H9 (cell line): ENCODE results near the gene PSTPIP1. TPM values are rescaled to one million over a fixed set of nuclear protein-coding genes. Genes with fewer than 3 reads are reported as not detected.
A peak's percentile ranks its signal among the peaks of the same experiment; 100 is the strongest.

Source experiments
- DNase-seq: peaks from one replicate; pipeline ENCODE4 v3.0.0-alpha.2; 2017
- H2AFZ ChIP-seq: one replicate; pipeline ENCODE4 v1.6.1; 2013; ENCODE audit warnings: mild to moderate bottlenecking, low read length, control low read depth, moderate library complexity
- H2AK5ac ChIP-seq: 2 replicates; pipeline ENCODE4 v1.6.1; 2013; ENCODE audit warnings: low read length, control low read depth, mixed read lengths; ENCODE audit not compliant: insufficient read length
- H2BK120ac ChIP-seq: one replicate; pipeline ENCODE4 v1.6.1; 2013; ENCODE audit warnings: low read depth, mild to moderate bottlenecking, low read length, control low read depth, inconsistent platforms; ENCODE audit not compliant: poor library complexity, severe bottlenecking
- H2BK12ac ChIP-seq: 2 replicates; pipeline ENCODE4 v1.6.1; 2013; ENCODE audit warnings: low read length, control low read depth, mixed read lengths, low read depth; ENCODE audit not compliant: insufficient read length
- H2BK15ac ChIP-seq: 2 replicates; pipeline ENCODE4 v1.6.1; 2013; ENCODE audit warnings: low read depth, low read length, control low read depth
- H2BK20ac ChIP-seq: one replicate; pipeline ENCODE4 v1.6.1; 2013; ENCODE audit warnings: low read depth, mild to moderate bottlenecking, low read length, control low read depth, inconsistent platforms; ENCODE audit not compliant: poor library complexity, severe bottlenecking
- H2BK5ac ChIP-seq: 2 replicates; pipeline ENCODE4 v1.6.1; 2013; ENCODE audit warnings: low read length, control low read depth, mixed read lengths; ENCODE audit not compliant: insufficient read length
- H3K14ac ChIP-seq: 2 replicates; pipeline ENCODE4 v1.6.1; 2013; ENCODE audit warnings: low read length, control low read depth; ENCODE audit not compliant: insufficient read depth
- H3K18ac ChIP-seq: 2 replicates; pipeline ENCODE4 v1.6.1; 2013; ENCODE audit warnings: low read depth, mild to moderate bottlenecking, mixed read lengths, low read length, control low read depth; ENCODE audit not compliant: insufficient read length
- H3K23ac ChIP-seq: 2 replicates; pipeline ENCODE4 v1.6.1; 2013; ENCODE audit warnings: low read length, control low read depth, mixed read lengths, low read depth; ENCODE audit not compliant: insufficient read length
- H3K23me2 ChIP-seq: 2 replicates; pipeline ENCODE4 v1.6.1; 2013; ENCODE audit warnings: low read depth, mild to moderate bottlenecking, mixed read lengths, low read length, control low read depth; ENCODE audit not compliant: insufficient read length, poor library complexity, severe bottlenecking
- H3K27ac ChIP-seq: 2 replicates; pipeline ENCODE4 v1.5.1; 2013; ENCODE audit warnings: low read length, control low read depth, mixed read lengths, low read depth; ENCODE audit not compliant: insufficient read length
- H3K27me3 ChIP-seq: 2 replicates; pipeline ENCODE4 v1.6.1; 2013; ENCODE audit warnings: low read length, control low read depth, inconsistent platforms; ENCODE audit not compliant: insufficient read depth
- H3K4ac ChIP-seq: 2 replicates; pipeline ENCODE4 v1.6.1; 2013; ENCODE audit warnings: low read depth, mild to moderate bottlenecking, control low read depth, inconsistent platforms, low read length, moderate library complexity
- H3K4me1 ChIP-seq: 2 replicates; pipeline ENCODE4 v1.6.1; 2013; ENCODE audit warnings: low read length, control low read depth, inconsistent platforms; ENCODE audit not compliant: insufficient read depth
- H3K4me2 ChIP-seq: 2 replicates; pipeline ENCODE4 v1.6.1; 2013; ENCODE audit warnings: low read length, control low read depth, mixed read lengths; ENCODE audit not compliant: insufficient read length, insufficient read depth
- H3K56ac ChIP-seq: 2 replicates; pipeline ENCODE4 v1.6.1; 2013; ENCODE audit warnings: low read depth, mild to moderate bottlenecking, mixed read lengths, low read length, control low read depth; ENCODE audit not compliant: insufficient read length
- H3K79me1 ChIP-seq: 2 replicates; pipeline ENCODE4 v1.6.1; 2013; ENCODE audit warnings: low read depth, mild to moderate bottlenecking, moderate library complexity, low read length, control low read depth, inconsistent platforms; ENCODE audit not compliant: insufficient read depth, poor library complexity, severe bottlenecking
- H3K79me2 ChIP-seq: 2 replicates; pipeline ENCODE4 v1.6.1; 2013; ENCODE audit warnings: low read length, control low read depth, inconsistent platforms; ENCODE audit not compliant: insufficient read depth
- H3K9ac ChIP-seq: 2 replicates; pipeline ENCODE4 v1.6.1; 2013; ENCODE audit warnings: low read length, control low read depth, mixed read lengths; ENCODE audit not compliant: insufficient read length; ENCODE audit errors: extremely low read depth
- H3K9me3 ChIP-seq: one replicate; pipeline ENCODE4 v1.6.1; 2013; ENCODE audit warnings: low read depth, low read length, inconsistent platforms; ENCODE audit not compliant: control insufficient read depth
- H3T11ph ChIP-seq: one replicate; pipeline ENCODE4 v1.6.1; 2013; ENCODE audit warnings: mild to moderate bottlenecking, low read length, control low read depth, inconsistent platforms
- H4K20me1 ChIP-seq: one replicate; pipeline ENCODE4 v1.6.1; 2013; ENCODE audit not compliant: control insufficient read depth, insufficient read length, insufficient read depth
- H4K5ac ChIP-seq: 2 replicates; pipeline ENCODE4 v1.6.1; 2013; ENCODE audit warnings: low read depth, mild to moderate bottlenecking, mixed read lengths, low read length, control low read depth; ENCODE audit not compliant: insufficient read length
- H4K8ac ChIP-seq: replicated peaks from 2 replicates; pipeline ENCODE4 v1.6.1; 2013; ENCODE audit warnings: low read length, control low read depth, mixed read lengths, low read depth; ENCODE audit not compliant: insufficient read length
- H4K91ac ChIP-seq: 2 replicates; pipeline ENCODE4 v1.6.1; 2013; ENCODE audit warnings: low read depth, mild to moderate bottlenecking, moderate library complexity, mixed read lengths, low read length, control low read depth; ENCODE audit not compliant: insufficient read length
- H3K27ac Mint-ChIP-seq, 3 experiments: 2 replicates in 2 of 3; 3 replicates in 1 of 3; pipeline ENCODE4 v1.8.0; 2020 to 2021; ENCODE audit warnings: mixed read lengths in 3 of 3, mild to moderate bottlenecking in 1 of 3, moderate library complexity in 1 of 3
- H3K27me3 Mint-ChIP-seq: 2 replicates; pipeline ENCODE4 v1.8.0; 2021; ENCODE audit warnings: low read depth, mild to moderate bottlenecking, moderate library complexity, mixed read lengths
- H3K36me3 Mint-ChIP-seq, 3 experiments: 2 replicates in 2 of 3; 3 replicates in 1 of 3; pipeline ENCODE4 v1.8.0; 2020 to 2021; ENCODE audit warnings: low read depth in 3 of 3, mixed read lengths in 3 of 3; ENCODE audit not compliant: insufficient read depth in 1 of 3
- H3K4me1 Mint-ChIP-seq, 2 experiments: 2 replicates each; pipeline ENCODE4 v1.8.0; 2020; ENCODE audit warnings: mixed read lengths in 2 of 2
- H3K4me3 Mint-ChIP-seq, 2 experiments: 2 replicates in 1 of 2; 3 replicates in 1 of 2; pipeline ENCODE4 v1.8.0; 2020 to 2021; ENCODE audit warnings: mild to moderate bottlenecking in 2 of 2, mixed read lengths in 2 of 2, moderate library complexity in 1 of 2
- H3K9me3 Mint-ChIP-seq, 2 experiments: 2 replicates in 1 of 2; 3 replicates in 1 of 2; pipeline ENCODE4 v1.8.0; 2020; ENCODE audit warnings: mild to moderate bottlenecking in 2 of 2, mixed read lengths in 2 of 2, moderate library complexity in 1 of 2
- WGBS: extraction: QIAGEN DNeasy Blood & Tissue Kit; methylation state at CpG from one replicate; pipeline ENCODE4 v1.1.7; 2013; ENCODE audit warnings: missing lambda C conversion rate, low lambda C conversion rate, mixed read lengths; ENCODE audit not compliant: insufficient read length; ENCODE audit errors: extremely low coverage; 5-methylcytosine and 5-hydroxymethylcytosine counted together
- total RNA-seq: library from RNA; stranded (reverse); gene quantifications from 2 replicates; pipeline ENCODE4 v1.2.1, GENCODE V29; 2021
- TF ChIP-seq, protein P1 (sequence below): fragments of 200-600 bp; sonication (generic); conservative IDR thresholded peaks from 3 replicates; pipeline ENCODE4 v1.8.0; 2021; ENCODE audit warnings: antibody characterized with exemption, mild to moderate bottlenecking

PSTPIP1 gene
- total RNA-seq, 1 experiment from 2014 or later = 1.8 TPM

DNA sequence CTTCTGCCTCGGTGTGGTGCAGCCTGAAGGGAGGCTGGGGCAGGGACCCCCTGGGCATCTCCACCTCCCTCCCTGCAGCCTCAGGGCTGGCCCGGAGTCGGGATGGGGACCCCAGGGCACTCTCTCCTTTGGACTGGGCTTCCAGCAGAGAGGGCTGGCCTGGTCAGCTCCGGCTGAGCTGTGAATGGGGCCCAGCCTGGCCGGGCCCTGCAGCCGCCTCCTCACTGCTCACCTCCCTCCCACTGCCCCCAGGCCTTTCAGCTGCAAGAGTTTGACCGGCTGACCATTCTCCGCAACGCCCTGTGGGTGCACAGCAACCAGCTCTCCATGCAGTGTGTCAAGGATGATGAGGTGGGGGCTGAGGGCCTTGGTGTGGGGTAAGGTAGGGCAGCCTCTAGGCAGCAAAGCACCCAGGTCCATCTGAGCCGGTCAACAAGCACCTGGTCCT lies 36.0 kb downstream of the PSTPIP1 start:
- Histone ChIP-seq H2AK5ac (no peak overlapping the region), H2BK120ac (no peak overlapping the region), H3K9me3 (no peaks in the 10 kb centered on the region), H3T11ph (no peak overlapping the region), H3K9ac (no peak overlapping the region), H2BK20ac (no peak overlapping the region), H3K27ac (no peak overlapping the region), H3K4ac (no peak overlapping the region), H3K4me2 (no peak overlapping the region), H3K18ac (no peak overlapping the region), H3K4me1 (no peaks in the 10 kb centered on the region), H3K56ac (no peak overlapping the region), H3K23me2 (no peaks in the 10 kb centered on the region), H2AFZ (no peak overlapping the region), H2BK15ac (no peak overlapping the region), H3K27me3 (no peaks in the 10 kb centered on the region), H2BK12ac (no peak overlapping the region), H4K20me1 (no peaks in the 10 kb centered on the region), H3K23ac (no peak overlapping the region), H3K79me1 (no peaks in the 10 kb centered on the region), H4K91ac (no peak overlapping the region), H2BK5ac (no peak overlapping the region), H3K14ac (no peak overlapping the region), H4K8ac (no peak overlapping the region), H4K5ac (no peak overlapping the region), H3K79me2 (no peaks in the 10 kb centered on the region)
- Mint-ChIP-seq H3K4me3 (no peak overlapping the region), H3K36me3 (no peaks in the 10 kb centered on the region; a peak in 1 of 7 replicates), H3K9me3 (no peaks in the 10 kb centered on the region), H3K27me3 (peaks cover under 1% of the 10 kb centered on the region), H3K4me1 (peaks cover 13 to 27% of the 10 kb centered on the region in 2 experiments), H3K27ac (no peak overlapping the region)
- no CpG with 5 or more reads among the region's 10 CpGs for WGBS
- peak; percentile 23 for DNase-seq
- TF ChIP-seq, protein P1, sequence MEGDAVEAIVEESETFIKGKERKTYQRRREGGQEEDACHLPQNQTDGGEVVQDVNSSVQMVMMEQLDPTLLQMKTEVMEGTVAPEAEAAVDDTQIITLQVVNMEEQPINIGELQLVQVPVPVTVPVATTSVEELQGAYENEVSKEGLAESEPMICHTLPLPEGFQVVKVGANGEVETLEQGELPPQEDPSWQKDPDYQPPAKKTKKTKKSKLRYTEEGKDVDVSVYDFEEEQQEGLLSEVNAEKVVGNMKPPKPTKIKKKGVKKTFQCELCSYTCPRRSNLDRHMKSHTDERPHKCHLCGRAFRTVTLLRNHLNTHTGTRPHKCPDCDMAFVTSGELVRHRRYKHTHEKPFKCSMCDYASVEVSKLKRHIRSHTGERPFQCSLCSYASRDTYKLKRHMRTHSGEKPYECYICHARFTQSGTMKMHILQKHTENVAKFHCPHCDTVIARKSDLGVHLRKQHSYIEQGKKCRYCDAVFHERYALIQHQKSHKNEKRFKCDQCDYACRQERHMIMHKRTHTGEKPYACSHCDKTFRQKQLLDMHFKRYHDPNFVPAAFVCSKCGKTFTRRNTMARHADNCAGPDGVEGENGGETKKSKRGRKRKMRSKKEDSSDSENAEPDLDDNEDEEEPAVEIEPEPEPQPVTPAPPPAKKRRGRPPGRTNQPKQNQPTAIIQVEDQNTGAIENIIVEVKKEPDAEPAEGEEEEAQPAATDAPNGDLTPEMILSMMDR = no peak
